Transverse colon (tissue), 4 donors: ENCODE data around the gene EMILIN2.

Experiments
- POLR2AphosphoS5 ChIP-seq, 3 donors: sonication (generic); formaldehyde crosslinking; IDR thresholded peaks; one replicate each; pipeline ENCODE4 v1.6.1; 2016; ENCODE audit warnings: antibody characterized with exemption in 3 of 3
- TF ChIP-seq, protein P1 (sequence below), 5 experiments: fragments of 200-600 bp in 3 of 5; fragments of 450-650 bp in 2 of 5; sonication (generic) in 3 of 5; IDR thresholded peaks; 1 replicate in 2 of 5; 2 replicates in 3 of 5; pipeline ENCODE4 v1.5.1; 2016 to 2017; ENCODE audit warnings: antibody characterized with exemption in 5 of 5, inconsistent platforms in 3 of 5, mild to moderate bottlenecking in 2 of 5, moderate library complexity in 1 of 5

DNA sequence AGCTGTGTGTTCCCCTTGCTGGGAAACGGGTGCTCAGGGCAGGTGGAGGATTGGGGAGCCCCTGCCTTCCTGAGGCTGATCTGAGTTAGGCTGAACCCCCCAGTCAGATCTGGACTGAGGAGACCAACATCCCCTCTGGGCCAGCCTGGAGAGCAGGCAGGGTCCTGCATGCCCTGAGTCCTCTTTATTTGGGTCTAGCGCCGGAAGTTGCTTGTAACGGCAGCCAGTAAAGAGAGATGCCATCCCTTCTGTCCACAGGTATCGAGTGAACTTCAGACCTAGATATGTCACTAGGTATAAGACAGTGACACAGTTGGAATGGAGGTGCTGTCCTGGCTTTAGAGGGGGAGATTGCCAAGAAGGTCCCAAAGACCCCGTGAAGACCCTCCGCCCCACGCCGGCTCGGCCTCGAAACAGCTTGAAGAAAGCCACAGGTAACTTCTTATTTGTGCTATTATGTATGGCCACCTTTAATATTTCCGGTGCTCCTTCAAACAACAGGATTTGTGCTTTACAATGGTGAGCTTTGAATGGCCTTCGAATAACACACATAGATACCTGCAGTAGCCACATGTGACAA, 38.0 kb downstream of the EMILIN2 start:
- TF ChIP-seq, protein P1, sequence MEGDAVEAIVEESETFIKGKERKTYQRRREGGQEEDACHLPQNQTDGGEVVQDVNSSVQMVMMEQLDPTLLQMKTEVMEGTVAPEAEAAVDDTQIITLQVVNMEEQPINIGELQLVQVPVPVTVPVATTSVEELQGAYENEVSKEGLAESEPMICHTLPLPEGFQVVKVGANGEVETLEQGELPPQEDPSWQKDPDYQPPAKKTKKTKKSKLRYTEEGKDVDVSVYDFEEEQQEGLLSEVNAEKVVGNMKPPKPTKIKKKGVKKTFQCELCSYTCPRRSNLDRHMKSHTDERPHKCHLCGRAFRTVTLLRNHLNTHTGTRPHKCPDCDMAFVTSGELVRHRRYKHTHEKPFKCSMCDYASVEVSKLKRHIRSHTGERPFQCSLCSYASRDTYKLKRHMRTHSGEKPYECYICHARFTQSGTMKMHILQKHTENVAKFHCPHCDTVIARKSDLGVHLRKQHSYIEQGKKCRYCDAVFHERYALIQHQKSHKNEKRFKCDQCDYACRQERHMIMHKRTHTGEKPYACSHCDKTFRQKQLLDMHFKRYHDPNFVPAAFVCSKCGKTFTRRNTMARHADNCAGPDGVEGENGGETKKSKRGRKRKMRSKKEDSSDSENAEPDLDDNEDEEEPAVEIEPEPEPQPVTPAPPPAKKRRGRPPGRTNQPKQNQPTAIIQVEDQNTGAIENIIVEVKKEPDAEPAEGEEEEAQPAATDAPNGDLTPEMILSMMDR (IDR thresholded peaks at IDR 0.05), result no peak
- no peak for TF ChIP-seq POLR2AphosphoS5 (IDR thresholded peaks at IDR 0.05)
